ENCODE data around the gene EPAS1.

- TF ChIP-seq CTCF (IDR thresholded peaks at IDR 0.05) (no peak), POLR2AphosphoS5 (IDR thresholded peaks at IDR 0.05) (no peak), POLR2A (IDR thresholded peaks at IDR 0.05) (no peak), EP300 (IDR thresholded peaks at IDR 0.05; ENCODE audit: low read depth) (no peak)
Observed at GRCh38 chr2:46411985-46412384, 114.8 kb downstream of the EPAS1 start.

Measured in transverse colon (tissue), 4 donors.